ENCODE measurements around the gene CNTNAP5.

CNTNAP5 gene

DNA sequence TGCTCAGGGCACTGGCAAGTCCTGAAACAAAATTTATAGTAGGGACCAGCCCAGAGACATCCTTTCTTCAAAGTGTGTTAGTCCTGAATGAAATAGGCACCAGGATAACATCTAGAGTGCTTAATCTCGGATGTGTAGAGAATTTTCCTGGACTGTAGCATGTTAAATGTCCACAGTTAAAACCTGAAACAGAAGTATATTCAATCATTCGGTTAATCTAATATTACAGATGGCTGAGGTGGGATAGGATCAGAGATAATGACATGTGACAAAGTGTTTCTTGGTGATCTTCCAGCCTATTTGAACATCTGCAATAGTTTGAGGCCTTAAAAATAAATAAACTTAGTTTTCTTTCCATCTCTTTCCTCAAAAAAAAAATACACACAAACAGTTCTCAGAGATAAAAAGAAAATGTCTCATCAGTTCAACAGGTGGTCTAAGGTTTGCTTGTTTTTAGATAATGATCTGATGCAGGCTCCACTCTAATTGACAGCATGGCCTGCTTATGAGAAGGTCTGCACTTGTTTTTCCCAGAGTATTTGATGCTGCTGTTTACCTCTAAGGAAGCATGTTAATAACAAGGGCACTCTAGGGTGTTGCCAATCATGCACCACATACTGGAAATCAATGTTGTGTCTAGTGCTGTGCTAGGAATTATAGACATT lies 25.9 kb downstream of the CNTNAP5 start:
- FAIRE-seq (no peak), DNase-seq (ENCODE audit: insufficient read length, low spot score) (no peak)

- FAIRE-seq (no peak), DNase-seq (ENCODE audit: insufficient read length, low spot score) (no peak)
Measured at GRCh38 chr2:124053796-124054195, 28.7 kb downstream of the CNTNAP5 start.

DNA sequence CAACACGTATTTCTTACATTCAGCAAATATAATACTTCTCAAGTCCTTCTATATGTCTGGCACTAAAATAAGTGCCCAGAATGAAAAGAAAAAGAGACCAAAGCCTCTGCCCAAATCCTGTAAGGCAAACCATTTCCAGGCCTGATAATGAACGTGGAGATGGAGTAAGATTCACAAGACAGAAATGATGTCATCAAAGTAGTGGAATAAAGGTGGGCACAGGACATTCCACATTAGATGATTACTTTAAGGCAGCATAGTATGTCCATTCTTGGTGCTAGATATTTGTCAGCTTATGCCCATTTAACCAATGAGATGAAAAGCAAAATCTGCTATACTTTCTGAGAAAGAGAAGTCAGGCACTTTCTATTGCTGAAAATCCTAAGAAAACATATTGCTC lies 38.5 kb downstream of the CNTNAP5 start:
- no peak for DNase-seq (ENCODE audit: insufficient read length, low spot score)
- no peak for FAIRE-seq

GRCh38 chr2:124065636-124066035 lies 40.5 kb downstream of the CNTNAP5 start:
- FAIRE-seq (no peak), DNase-seq (ENCODE audit: insufficient read length, low spot score) (no peak)

GRCh38 chr2:124066776-124067175 lies 41.7 kb downstream of the CNTNAP5 start:
- DNase-seq (ENCODE audit: insufficient read length, low spot score): no peak
- no peak for FAIRE-seq

DNA sequence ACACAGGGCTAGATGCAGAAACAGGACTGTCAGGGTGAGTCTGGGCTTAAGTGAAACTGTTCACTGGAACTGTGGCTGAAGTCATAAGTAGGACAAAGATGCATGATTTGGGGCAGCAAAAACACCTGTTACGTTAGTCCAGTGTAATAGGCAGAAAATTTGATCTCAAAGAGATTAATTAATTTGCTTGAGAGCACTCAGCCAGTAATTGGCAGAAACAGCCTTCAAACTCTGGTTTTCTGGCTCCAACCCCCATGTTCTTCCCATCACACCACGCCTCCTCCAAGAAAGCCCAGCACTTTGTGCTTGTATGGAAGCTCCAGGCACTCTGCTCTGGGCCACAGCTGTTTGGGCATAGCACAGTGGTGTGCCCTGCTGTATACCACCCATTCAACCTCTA lies 54.0 kb downstream of the CNTNAP5 start:
- FAIRE-seq: no peak
- DNase-seq (ENCODE audit: insufficient read length, low spot score): no peak

GRCh38 chr2:124080281-124081153 lies 55.4 kb downstream of the CNTNAP5 start:
- FAIRE-seq (no peak), DNase-seq (ENCODE audit: insufficient read length, low spot score) (no peak)

DNA sequence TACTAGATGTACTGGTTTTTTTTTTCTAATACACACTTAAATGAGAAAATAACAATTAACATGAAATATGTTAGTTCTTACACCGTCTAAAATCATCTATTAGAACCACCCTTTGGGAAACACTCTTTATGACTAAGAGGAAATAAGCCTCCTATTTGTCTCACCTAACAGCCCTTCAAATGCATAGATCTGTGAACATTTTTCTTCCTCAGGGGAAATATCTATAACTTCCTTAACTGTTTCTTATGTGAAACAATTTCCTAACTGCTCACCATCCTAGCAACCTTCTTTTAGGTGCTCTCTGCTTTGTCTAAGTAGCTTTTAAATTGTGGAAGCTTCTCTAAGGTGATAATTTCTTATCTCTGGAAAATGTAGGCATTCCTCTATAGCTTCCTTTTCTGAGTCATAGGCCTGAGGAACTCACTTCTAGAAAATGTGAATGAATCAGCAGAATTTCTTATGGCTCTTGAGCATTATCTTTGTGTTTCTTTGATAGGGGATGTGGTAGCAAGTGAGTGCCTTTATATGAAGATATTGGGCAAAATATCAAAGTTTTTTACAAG lies 56.1 kb downstream of the CNTNAP5 start:
- FAIRE-seq: no peak
- DNase-seq (ENCODE audit: insufficient read length, low spot score): no peak

GRCh38 chr2:124088616-124089015 lies 63.5 kb downstream of the CNTNAP5 start:
- DNase-seq (ENCODE audit: insufficient read length, low spot score) (no peak), FAIRE-seq (no peak)

DNA sequence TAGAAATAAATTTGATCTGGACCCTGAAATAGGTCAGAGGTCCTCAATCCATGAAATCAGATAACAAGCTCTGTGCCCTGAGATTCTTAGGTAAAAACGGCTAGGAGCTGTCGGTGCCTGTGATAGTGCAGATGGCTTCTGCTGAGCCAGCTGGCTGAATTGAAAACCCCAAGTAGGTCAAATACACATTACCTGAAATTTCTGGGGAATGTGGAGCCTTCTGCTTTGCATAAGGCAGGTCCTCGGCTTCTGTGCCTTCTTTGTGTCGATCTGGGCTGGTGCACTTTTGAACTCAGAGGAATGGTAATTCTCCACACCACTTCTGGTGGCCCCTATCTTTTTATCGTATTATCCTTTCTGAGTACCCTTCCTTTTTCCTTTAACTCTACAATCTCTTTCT lies 66.6 kb downstream of the CNTNAP5 start:
- FAIRE-seq (no peak), DNase-seq (ENCODE audit: insufficient read length, low spot score) (no peak)

GRCh38 chr2:124092651-124093050 lies 67.6 kb downstream of the CNTNAP5 start:
- DNase-seq (ENCODE audit: insufficient read length, low spot score) (no peak), FAIRE-seq (no peak)

DNA sequence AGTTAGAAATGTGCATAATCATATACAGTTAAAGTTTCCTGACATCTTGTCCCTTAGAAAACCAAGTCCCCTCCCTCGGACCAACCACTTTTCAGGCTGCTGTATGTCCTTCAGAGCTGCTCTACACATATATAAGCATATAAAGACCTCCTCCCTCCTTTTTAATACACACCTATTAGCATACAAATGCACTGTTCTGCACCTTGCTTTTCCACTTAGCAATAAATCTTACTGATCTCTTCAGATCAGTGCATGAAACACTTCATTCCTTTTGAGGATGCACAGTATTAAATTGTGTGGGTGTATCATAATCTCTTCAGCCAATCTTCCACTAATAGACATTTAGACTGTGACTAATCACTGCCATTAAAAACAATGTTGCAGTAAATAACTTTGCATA lies 79.8 kb downstream of the CNTNAP5 start:
- no peak for DNase-seq (ENCODE audit: insufficient read length, low spot score)
- FAIRE-seq: no peak

DNA sequence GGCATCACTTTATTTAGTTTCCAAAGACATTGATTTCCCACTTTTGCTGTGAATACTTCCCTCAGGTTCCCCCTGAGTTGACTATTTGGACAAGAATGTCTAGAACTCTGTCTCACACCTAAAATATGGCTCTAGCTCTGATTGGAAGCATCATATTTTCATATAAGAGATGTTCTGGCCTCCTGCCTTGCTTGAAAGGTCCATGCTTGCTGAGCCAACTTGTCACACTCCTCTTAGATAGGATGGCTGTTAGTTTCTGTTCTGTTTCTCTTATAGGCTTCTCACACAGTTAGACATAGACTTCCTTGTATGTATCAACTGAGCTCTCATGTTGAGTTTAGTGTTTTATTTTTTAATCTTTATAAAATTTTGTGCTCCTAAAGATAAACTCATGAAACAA lies 87.1 kb downstream of the CNTNAP5 start:
- no peak for FAIRE-seq

DNA sequence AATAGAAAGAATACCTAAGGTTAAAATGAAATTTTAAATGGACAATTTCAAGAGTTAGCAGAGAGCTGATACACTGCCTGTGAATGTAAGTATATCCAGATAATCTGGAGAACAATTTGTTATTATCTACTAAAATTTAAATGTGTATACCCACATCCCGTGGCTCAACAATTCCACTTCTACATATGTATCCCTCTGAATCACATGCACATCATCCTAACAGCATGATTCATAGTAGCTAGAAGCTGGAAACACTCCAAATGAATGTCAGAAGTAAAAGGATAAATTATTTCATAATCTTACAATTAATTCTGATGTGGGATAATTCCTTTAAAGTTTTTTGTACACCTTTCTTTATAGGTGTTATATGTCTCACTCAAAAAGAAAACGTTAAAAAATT lies 87.9 kb downstream of the CNTNAP5 start:
- DNase-seq (ENCODE audit: insufficient read length, low spot score): no peak
- no peak for FAIRE-seq

More for the DNA sequence above, 87.1 kb downstream of the CNTNAP5 start:
- no peak for DNase-seq (ENCODE audit: insufficient read length, low spot score)

DNA sequence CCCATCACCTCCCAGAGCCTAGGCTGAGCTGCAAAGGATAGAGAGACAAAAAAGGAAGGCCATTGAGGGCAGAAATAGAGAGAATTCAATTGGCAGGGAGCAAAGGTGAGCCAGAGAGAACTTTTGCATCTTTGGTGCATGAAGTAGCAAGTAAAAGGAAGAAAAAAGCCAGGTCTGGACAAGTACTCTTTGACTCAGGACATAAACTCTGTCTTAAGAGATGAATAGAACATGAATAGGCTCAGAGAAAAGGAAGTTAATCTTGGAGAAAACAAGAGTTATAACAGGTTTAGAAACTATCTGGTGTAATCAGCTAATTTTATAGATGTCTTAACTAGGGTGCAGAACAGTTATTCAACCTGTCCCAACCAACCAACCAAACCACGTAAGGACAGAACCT lies 95.2 kb downstream of the CNTNAP5 start:
- FAIRE-seq (no peak), DNase-seq (ENCODE audit: insufficient read length, low spot score) (no peak)

DNA sequence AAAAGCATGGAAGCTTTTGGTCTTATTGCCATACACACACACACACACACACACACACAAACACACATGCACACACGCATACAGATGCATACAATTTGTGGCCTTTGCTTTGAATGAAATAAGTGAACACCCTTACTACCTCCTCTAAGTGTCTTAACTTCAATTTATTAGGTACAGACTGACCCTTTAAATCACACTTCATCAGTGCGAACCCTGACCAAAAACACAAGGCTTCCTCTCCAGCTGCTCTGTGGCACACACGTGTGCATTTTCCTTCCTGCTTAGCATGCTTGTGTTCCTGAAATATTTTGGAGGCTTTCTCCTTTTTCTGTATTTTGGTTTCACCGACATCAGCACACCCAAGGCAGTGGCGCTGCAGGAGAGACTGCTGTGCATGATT lies 96.0 kb downstream of the CNTNAP5 start:
- FAIRE-seq (no peak), DNase-seq (ENCODE audit: insufficient read length, low spot score) (no peak)

DNA sequence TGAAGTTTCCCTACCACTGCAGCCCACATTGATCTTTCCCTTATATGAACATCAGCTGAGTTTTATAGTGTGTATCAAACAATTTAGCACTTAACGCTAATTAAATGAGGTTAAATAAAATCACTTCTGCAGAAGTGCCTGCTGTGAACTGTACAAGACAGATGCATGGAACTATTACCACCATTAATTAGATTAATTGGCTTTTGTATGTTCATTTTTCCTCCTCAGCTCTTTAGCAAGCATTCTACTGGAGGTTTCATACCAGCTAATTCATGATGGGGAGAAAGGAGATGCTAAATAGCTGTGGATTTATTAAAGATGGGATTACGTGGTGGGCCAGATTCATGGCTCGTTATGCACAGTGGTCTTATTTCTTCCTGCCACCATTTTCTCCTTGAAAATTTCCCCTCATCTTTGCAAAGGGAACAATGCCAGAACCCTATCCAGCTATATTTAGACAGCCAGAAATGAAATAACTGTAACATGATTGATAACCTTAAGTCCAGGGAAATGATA lies 96.7 kb downstream of the CNTNAP5 start:
- no peak for DNase-seq (ENCODE audit: insufficient read length, low spot score)
- FAIRE-seq: no peak

DNA sequence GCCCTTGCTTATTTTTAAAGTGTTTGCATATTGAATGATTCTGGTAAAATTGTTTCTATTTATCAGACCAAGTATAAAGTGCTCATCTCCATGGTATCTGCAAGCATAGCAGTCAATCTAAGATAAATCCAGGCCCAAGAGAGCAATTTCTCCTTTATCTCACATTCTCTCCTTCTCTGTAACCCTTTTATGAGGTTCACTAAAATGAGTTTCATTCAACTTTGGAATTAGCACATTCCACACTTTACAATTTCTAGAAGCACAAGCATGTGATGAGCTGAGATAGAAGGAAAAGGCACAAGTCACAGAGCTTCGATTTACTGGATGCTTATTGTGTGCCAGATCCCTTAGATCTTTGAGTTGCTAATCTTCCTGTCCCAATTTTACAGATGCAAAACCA lies 97.3 kb downstream of the CNTNAP5 start:
- FAIRE-seq (no peak), DNase-seq (ENCODE audit: insufficient read length, low spot score) (no peak)

DNA sequence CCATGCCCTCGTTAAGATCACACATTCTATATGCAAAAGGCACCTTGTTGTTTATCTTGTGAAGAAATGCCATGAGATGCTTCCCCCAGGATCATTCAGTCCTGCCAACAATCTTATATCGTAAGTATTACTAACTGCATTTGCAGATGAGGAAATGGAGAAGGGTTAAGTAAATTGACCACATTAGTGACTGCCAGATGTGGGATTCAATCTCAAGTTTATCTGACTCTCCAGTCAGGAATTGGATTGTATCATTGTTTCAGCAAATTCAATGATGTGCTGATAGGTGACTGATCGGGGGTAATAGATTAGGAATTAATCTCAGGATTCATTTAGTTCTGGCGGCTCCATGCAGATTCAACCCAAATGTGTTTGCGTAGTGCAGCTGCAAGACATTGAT lies 106.2 kb downstream of the CNTNAP5 start:
- DNase-seq (ENCODE audit: insufficient read length, low spot score) (no peak), FAIRE-seq (no peak)

DNA sequence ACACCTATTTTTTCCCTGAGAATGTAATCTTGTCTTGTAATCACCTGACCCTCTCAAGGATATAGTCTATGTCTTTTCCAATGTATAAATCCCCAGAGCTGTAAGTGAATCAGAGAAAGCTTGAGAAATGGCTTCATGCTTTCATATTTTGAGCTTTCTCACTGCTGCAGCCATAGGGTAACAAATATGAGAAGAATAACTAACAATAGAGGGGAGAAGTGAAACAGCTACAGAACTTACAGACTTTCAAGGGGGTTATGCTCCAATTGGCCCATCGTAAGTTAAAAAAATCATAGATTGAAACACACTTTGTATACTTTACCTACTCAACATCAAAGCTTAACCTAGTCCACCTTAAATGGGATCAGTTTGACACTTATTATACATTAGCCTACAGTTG lies 111.0 kb downstream of the CNTNAP5 start:
- DNase-seq (ENCODE audit: insufficient read length, low spot score): no peak
- no peak for FAIRE-seq

DNA sequence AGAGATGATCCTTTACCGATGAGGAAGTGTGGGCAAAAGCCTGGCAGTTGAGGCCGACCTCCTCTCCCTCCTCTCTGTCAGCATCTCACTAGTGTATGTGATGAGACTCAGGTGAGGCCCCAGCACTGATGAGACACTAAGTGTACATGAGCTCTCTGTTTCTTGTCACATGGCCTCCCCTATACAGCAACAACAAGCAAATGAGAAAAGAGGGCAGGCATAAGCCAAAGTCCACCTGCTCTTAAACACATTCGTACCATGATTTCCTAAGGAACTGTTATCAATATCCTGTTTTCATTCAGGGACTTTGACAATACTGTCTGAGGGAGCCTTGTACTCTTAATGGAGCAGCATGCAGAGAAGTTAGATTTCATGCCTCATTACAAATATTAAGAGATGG lies 113.0 kb downstream of the CNTNAP5 start:
- DNase-seq (ENCODE audit: insufficient read length, low spot score): no peak
- no peak for FAIRE-seq

DNA sequence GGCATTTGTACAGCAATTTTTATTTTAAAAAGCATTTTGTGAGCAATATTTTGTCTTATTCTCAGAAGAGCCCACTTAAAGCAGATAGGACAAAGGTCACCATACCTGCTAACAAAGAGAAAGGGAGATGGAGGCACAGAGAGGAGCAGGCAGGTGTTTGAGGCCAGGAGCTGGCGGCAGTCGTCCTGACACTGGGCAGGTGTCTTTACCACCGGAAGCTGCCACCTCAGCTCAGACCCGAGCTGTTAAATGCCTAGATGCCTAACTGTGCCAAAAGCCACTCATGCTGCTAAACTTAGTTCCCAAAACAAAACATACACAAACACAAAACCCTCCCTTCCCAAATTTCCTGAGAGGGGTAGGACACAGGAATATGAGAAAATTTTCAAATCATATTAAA lies 120.9 kb downstream of the CNTNAP5 start:
- DNase-seq (ENCODE audit: insufficient read length, low spot score): no peak
- no peak for FAIRE-seq

Data from HTR-8/SVneo (cell line).